PFSK-1 (cell line): ENCODE measurements around the gene SGK1.

Source experiments
- FOXP2 ChIP-seq: optimal IDR thresholded peaks from 2 replicates; pipeline ENCODE3; 2011; ENCODE audit warnings: borderline replicate concordance, control low read depth, inconsistent platforms; ENCODE audit not compliant: insufficient read depth; ENCODE audit errors: extremely low read length, extremely low read depth
- POLR2AphosphoS5 ChIP-seq: IDR thresholded peaks from 2 replicates; pipeline ENCODE4 v1.6.1; 2012; ENCODE audit warnings: low read depth, mild to moderate bottlenecking, control low read depth, low read length, moderate library complexity
- REST ChIP-seq, 2 experiments: IDR thresholded peaks; 2 replicates each; pipeline versions ENCODE4 v1.6.1 to v1.8.0; 2011 to 2012; ENCODE audit warnings: low read depth in 2 of 2, low read length in 2 of 2, control low read depth in 1 of 2, inconsistent platforms in 1 of 2, mild to moderate bottlenecking in 1 of 2, moderate library complexity in 1 of 2; ENCODE audit not compliant: insufficient read depth in 1 of 2
- SIN3A ChIP-seq: IDR thresholded peaks from 2 replicates; pipeline ENCODE4 v1.6.1; 2012; ENCODE audit warnings: mild to moderate bottlenecking, low read length, moderate library complexity, borderline replicate concordance; ENCODE audit not compliant: insufficient read depth
- TAF1 ChIP-seq: IDR thresholded peaks from 2 replicates; pipeline ENCODE4 v1.6.1; 2012; ENCODE audit warnings: low read length, control low read depth, borderline replicate concordance; ENCODE audit not compliant: insufficient read depth

- TF ChIP-seq REST (IDR thresholded peaks at IDR 0.05; ENCODE audit: insufficient read depth in 1 of 2, low read depth in 2 of 2, low read length in 2 of 2) (no peak), POLR2AphosphoS5 (no peak), SIN3A (no peak), TAF1 (no peak), FOXP2 (no peak)
Measured at GRCh38 chr6:134363323-134364039, 45.6 kb upstream of the SGK1 start.
